COR-L47 (cell line): ENCODE results near the gene DYNLL2.
A peak's percentile ranks its signal among the peaks of the same experiment; 100 is the strongest.
"Not testable (repeated sequence)": the region's sequence is repeated elsewhere in the genome, so short reads cannot be mapped to it uniquely, and the experiment has no call there.

Experiments used
- DNase-seq: peaks from one replicate; lab custom pipeline; 2025; lab: John Stamatoyannopoulos, UW

The DYNLL2 gene

DNA sequence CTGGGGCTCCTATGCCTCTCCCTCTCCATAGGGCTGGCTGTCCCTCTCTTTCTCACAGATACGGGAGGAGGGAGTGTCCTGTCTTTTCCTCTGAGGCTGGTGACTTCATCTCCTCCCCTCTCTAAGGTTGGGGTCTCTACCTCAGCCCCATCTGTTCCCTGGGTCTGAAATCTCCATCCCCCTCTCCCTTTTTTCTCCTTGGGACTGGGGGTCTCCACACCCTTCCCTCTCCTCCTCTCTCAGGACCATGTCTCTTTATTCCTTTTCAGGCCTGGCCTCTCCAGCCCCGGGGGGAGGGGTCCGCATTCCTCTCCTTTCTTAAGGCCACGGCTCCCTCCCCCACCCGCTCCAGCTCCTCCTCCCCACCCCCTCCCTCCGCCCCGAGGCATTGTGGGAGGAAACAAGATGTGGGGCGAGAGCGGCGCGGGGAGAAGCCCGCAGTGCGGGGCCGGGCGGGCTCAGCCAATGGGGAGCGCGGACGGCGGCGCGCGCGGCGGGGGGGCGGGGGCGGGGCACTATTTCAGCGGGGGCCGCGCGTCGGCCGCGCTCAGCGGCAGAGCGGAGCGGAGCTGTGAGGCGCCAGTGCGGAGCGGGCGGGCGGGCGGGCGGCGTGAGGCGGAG, at the start of gene DYNLL2:
Gene DYNLL2 (plus strand): TSS at position 550 of the 621 bp plus-strand sequence. CDS start 3,672 bp downstream, outside the sequence.
- DNase-seq = peak; percentile 87

DNA sequence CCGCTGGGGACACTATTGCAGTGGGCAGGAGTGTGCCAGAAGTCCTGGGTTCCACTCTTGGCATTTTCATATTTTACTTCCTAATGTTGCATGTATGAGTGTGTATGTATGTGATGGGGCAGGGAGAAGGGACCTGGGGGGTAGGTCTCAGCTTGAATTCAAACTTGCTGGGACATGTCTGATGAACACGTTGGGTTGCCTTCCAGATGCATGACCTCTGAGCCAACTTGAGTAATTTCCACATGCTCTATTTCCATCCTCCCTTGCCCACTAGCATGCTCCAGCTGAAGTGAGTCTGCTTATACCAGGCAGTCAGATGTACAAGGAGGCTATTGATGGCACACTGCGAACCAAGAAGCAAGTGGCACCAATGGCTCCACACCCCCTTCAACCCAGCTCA, 43.2 kb upstream of the DYNLL2 start:
- no peak for DNase-seq

DNA sequence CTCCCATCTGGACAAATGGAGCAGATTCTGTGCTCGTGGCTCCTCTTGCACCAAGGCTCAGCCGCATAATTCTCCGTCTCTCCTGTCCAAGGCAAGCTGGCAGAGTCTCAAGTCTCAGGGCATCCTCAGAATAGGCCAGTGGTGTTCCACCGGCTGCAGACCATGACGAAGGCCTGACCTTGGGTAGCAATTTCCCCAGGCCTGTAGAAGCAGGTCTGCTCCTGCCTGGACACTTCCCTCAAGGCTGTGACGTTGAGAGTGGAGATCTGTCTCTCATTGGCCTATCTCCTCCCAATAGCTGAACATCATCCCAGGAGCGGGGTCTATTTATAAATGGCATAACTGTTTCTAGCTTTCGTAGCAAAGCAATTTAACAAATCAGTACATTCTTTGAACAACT, 42.8 kb upstream of the DYNLL2 start:
- no peak for DNase-seq

DNA sequence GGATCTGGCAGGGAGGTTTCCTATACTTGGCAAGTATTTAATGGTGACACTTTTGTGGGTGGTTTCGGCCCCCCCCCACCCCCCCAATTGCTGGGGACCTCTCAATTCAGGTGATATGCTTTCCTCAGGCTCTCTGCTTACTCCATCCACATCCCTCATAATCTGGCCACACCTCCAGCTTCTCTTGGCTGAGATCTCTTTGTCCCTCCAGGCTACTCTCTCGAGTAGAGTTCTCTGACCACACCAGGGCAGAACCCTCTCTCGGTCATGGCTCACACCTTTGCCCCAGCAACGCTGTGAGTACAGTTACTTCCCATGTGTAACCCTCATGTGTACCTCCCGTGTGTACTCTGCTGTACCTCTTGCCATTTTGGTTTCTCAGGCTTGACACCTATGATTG, 42.1 kb upstream of the DYNLL2 start:
- no peak for DNase-seq

DNA sequence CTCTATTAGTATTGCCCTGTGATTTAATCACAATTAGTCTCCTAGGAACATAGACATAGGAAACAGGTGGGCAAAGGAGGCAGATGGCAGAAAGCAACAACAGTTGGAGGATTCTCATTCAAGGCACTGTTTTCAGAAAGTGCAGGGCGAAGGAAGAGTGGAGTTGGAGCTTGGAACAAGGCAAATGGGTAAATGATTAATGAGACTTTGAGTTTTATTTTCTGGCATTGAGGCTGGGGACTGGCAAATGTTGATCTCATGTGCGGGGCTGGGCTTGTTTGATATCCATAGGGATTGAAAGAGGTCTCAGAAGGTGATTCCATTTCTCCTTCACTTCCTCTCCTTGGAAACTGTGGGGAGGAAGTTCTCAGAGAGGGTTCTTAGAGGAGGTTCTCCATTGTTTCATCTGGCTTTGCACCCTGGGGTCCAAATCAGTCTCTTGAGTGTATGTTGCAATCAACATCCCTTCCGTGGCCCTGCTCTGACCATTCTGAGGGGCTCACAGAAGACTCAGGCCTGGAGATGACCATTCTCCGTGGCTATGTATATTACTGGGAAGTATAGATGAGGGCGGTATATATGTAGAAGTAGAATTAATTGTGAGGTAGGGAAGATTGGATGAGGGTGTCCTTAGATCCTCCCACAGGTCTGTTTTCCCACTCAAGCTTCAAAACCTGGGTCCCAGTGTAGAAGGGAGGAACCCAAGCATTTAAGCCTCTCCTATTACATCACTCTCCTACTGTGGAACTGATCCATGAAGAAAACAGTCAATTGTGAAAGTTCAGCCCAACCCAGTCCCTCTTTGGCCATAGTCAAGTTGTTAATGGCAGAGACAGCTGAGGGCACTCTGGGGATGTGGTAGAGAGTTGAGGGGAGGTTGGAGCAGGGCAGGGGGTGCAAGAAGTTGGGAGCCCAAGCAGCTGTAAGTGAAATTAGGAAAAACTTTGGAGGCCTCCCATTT, 39.7 kb upstream of the DYNLL2 start:
- DNase-seq = no peak

DNA sequence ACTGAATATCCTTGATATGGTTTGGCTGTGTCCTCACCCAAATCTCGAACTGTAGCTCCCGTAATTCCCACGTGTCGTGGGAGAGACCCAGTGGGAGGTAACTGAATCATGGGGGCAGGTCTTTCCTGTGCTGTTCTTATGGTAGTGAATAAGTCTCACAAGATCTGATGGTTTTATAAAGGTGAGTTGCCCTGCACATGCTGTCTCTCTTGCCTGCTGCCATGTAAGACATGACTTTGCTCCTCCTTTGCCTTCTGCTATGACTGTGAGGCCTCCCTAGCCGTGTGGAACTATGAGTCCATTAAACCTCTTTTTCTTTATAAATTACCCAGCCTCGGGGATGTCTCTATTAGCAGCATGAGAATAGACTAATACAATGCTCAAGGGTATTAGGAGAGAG, 39.0 kb upstream of the DYNLL2 start:
- not testable (repeated sequence) for DNase-seq

DNA sequence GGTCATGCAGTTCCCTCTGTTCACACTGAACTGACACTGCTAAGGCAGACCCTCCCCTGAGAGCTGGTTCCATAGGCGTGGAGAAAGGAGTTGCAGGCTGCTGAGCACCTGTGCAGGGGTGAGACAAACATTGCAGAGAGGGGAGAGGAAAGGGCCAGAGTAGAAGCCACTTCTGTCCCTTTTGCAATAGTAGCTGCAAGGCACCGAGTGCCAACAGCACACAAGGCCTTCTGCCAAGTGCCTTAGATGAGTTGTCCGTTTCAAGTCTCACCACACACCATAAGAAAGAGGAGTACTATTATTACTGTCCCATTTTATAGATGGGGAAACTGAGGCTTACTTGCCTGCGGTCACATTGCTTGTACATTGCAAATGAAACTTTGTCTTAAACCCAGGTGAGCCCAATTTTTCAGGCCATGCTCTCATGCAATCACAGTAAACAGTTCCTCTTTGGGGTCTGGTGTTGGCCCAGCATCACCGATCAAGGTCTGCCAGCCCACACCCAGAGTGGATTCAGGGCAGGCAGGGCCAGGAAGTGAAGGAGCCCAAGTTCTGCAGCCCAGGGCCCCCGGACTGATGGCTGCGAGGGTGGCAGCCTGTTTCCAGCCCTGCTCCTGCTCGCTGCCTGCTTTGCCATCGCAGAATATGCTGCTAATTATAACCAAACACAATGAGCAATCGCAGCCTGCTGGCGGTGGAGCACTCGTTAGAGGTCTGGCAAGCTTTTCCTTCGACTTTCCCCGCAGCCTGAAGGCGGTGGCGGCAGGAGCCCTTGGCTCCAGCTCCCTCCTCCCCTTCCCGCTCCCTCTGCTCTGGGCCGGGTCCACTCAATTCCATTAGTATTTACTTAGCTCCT, 36.8 kb upstream of the DYNLL2 start:
- DNase-seq = no peak

DNA sequence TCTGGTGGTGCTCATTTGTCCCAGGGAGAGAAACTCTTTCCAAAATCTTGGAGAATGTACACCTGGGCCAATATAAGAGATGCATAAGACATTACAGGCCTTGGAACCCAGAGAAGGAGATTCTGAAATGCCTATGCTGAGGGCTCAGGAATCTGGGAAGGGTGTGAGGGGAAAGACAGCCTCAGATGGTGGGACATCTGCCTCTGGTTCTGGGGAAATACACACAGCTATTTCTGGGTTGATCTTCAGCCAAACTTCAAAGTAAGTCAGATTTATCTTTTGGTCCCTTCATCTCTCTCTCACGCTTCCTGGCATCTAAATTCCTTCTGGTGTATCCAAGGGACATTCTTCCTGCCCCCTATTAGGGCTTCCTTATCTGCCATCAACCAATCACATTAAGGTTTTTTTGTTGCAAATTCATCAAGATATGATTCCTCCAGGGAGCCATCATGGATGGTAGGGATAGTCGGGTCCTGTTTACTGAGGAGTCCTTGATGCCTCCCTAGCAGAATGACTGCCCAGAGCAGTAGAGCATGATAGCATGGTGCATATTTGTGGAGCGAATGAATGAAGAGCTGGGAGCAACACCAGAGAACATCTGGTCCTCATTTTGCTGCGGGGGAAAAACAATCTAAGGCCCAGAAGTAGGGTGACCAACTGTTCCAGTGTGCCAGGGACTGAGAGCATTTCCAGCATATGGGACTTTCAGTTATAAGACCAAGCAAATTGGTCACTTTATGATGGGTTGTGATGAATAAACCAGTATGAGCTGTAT, 35.7 kb upstream of the DYNLL2 start:
- DNase-seq = no peak

DNA sequence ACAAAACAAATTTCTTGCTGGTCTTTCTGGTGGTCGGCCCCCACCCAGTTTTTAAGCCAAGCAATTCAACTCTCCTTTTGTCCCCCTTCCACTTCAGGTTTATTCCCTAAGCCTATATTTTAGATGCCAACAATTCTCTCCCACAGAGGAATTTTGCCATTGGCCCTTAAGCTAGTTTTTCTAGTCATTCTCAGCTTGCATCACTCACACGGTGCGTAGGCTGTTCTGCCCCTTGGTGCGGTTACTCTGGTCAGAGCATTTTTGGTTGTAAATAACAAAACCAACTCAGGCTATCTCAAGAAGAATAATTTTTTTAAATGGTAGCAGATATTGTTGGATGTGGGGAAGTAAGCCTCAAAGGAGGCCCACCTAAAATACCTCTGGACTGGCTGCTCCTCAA, 33.7 kb upstream of the DYNLL2 start:
- no peak for DNase-seq

DNA sequence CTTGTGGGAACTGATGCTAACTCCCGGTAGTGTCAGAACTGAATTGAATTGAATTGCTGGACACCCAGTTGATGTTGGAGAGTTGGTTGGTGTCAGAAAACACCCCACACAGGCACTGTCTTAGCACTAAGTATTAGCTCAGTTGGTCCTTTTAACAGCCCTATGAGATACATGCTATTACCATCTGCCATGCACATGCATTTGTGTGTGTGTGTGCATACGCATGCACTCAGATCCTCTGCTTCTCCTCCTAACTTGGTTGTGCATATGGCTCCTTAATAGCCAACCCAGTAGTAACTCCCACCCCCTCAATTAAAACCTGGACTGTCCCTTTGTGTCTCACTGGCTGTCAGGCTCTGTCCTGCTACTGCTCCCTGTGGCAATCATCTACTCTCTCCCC, 32.3 kb upstream of the DYNLL2 start:
- no peak for DNase-seq

DNA sequence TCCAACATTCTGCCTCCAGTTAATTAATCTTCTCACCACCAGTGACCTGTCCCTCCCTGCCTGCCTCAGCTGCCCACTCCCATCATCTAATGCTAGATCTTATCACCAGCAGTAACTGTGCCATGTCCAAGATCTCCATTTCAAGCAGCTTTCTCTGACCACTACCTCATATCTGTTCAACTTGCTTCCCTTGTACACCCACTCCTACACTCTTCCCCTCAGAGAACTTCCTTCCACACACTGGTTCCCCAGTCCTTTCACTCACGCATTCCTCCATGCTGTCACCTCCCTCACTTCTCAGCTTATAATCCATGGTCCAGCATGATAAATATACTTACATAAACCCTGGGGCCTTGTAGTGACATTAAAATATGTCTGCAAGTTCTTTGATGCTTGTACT, 31.8 kb upstream of the DYNLL2 start:
- DNase-seq = no peak

DNA sequence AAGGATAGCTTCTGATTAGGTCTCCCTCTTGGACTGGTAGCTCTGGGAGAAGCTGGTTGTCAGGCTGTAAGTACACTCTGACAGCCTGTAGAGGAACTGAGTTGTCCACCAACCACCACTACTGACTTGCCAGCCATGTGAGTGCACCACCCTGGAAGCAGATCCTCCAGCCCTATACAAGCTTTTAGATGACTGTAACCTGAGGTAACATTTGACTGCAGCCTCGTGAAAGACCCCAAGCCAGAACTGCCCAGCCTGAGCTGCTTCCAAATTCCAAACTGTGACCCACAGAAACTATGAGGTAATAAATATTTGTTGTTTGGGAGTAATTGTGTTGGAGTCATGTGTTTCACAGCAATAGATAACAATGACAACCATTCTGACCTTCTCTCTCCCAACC, 30.8 kb upstream of the DYNLL2 start:
- DNase-seq = no peak

DNA sequence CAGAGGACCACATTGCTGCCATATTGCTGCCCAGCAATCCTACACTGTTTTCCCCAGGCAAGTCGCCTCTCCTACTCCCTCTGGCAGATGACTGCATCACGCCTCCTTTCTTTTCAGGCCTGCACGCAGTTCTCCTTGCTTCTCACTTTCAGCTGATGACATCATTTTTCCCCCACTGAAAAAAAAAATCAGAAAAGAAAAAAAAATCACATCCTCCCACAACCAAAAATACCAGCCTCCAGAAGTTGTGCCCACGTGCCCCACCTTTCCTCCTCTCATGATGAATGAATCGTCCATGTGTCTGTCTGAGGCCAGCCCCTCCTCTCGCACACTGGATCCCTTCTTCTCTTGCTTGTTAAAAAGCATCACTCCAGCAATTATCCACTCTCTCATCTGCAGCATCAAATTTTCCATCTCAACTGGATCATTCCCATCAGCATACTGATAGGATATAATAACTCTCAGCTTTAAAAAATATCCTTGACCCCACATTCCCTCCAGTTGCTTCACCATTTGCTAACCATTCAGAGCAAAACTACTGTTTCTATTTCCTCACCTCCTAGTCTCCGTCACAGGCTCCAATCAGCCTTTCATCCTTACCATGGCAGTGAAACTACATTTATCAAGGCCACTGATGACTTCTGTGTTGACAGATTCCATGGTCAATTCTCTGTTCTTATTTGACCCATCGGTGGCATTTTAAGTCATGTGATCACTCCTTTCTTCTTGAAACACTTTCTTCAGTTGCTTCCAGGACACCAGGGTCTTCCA, 30.1 kb upstream of the DYNLL2 start:
- DNase-seq = no peak

DNA sequence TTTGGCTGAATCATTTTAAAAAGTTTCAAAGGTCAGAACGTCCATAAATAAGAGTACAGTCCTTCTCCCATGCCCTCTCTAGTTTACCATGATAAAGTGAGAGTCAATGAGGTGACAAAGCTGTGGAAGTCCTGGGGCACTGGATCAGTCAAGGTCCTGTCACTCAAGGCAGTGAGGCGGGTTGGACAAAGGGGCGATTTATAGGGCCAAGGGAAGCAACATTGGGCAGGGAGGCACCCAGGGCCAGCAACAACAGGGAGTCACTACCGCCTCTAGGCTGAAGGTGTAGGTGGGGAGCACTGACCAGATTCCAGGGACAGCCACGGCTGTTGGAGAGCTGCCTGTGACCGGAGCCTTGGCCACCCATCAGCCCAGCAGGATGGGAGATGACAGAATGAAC, 28.6 kb upstream of the DYNLL2 start:
- DNase-seq = no peak

DNA sequence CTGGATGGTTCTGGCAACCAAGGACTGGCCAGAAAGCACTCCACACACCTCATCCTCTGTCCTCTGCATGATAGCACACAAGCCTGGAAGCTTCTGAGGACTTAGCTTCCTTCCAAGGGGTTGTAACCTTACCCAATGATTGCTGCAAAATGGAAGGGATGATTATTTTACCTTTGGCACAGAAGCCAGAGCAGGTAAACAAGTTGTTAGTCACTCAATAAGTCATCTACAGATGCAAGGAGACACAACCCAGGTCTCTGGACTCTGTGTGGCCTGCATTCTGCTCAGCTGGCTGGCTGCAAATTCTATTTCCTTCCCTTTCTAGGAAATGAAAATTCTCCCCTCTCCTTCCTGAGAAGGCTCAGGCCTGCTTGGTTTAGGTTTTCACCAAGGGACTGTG, 26.7 kb upstream of the DYNLL2 start:
- no peak for DNase-seq

DNA sequence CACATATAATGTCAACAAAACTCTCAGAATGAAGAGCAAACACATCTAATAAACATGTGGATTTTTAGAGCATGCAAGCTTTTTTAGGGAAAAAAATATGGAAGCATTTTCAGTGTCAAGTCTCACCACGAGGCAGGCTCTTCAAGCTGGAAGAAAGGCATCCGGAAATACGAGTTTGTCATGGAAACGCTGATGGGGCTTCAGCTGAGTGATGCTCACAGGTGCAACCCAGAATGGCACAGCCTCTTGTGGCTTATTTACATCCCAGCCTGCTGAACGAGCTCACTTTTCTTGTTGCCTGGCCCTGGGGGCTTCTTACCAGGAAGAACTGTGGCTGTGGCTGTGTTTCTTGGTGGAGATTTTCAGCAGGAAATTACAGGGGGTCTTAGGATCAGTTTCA, 24.1 kb upstream of the DYNLL2 start:
- DNase-seq = no peak

DNA sequence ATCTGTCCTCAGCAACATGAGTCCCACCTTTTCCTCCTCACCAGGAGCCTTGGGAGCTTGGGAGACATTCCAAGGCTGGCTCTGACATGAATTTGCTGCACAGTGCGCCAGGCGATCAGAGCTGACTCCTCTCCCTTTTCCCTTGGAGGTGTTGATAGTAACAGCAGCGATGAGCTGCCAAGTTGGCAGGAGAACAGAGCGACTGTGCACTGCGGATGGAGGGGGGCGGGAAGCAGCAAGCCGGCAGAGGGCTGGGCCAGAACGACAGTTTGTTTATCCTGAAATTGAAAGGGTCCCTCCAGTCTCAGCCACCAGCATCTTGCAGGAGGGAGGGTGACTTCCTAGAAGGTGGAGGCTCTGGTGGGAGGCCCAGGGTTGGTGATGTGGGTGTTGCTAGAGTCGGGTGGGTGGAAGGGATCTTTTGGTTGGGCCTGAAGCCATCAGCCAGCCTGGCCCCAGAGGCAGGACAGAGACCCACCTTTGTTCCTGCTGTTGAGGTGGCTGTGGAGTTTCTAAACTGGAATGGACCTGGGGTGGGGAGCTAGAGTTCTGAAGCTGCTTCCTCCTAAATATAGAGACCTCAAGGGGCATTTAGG, 22.5 kb upstream of the DYNLL2 start:
- peak; percentile 57 for DNase-seq

DNA sequence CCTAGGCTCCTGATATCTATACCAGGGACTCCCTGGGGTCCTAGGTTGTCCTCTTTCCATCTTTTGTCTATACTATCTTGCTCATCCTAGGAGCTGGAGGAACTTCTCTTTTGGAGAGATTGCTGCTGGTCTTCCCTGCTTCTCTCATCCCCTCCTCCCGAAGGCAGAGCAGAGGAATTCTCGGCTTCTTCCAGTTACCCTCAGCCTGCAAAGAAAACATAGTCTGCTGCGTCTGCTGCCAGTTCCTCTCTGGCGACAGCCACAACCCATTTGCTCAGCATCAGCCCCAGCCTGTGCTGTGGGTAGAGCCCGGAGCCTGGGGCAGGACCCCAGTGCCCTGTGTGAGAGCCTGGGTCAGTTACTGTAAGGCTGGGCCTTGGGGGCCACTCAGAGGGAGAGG, 21.5 kb upstream of the DYNLL2 start:
- no peak for DNase-seq

DNA sequence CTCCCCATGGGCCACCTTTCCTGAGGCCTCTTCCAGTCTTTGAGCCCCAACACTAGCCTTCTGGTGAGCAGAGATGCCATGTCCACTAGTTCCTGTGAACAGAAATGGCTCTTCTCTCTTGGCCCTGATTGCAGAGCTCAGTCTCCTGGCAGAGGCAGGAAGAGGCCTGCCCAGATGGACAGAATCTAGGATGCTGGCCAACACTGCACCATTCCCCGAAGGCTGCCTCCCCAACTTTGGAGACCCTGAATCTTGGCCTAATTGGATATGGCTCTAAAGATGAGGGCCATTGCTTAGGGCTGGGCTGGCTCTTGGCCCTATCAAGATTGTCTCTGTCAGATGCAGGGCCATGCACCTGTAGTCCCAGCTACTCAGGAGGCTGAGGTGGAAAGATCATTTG, 18.0 kb upstream of the DYNLL2 start:
- DNase-seq = no peak

DNA sequence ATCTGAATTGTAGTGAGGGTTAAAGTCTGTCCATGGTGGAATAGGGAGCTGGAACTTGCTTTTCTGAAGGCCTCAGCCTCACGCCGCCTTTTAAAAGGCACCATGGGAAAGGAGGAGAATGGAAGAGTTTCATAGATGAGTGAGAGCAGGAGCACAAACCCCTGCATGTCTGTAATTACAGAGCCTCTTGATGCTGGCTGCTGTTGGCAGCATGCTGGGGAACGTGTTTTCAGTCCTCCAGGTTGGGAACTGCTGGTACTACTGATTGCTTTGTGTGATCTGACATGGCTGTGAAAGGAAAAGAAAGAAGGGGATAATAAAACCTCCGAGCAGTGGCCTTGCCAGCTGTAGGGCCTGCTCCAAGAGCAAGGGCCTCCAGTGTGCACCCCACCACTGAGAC, 16.8 kb upstream of the DYNLL2 start:
- no peak for DNase-seq

DNA sequence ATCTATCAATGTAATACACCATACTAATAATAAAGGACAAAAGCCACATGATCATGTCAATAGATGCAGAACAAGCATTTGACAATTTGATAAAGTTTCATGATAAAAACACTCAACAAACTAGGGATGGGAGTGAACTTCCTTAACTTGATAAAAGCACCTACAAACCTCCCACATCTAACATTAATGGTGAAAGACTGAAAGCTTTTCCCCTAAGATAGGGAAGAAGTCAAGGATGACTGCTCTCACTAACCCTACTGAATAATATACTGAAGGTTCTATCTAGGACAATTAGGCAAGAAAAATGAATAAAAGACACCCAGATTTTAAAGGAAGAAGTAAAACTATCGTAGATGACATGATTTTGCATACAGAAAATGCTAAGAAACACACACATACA, 10.4 kb upstream of the DYNLL2 start:
- no peak for DNase-seq
